Left lung (tissue), 10 donors: ENCODE results near the gene IGSF9. TPM values are rescaled to one million over a fixed set of nuclear protein-coding genes. Genes with fewer than 3 reads are reported as not detected.

Experiments
- ATAC-seq: fragments of 200-7000 bp; cut with Tn5 transposase; one replicate; pipeline ENCODE4 v1.9.1; 2020; ENCODE audit warnings: moderate library complexity
- DNase-seq, 4 donors: peaks; one replicate each; pipeline ENCODE4 v3.0.0-alpha.2; 2013 to 2020
- H3K27ac ChIP-seq, 2 donors: fragments of 200-600 bp; sonication (generic) in 1 of 2; one replicate each; pipeline versions ENCODE4 v1.5.0 to v1.8.0; 2020 to 2021
- H3K27me3 ChIP-seq, 2 donors: fragments of 200-600 bp; sonication (generic) in 1 of 2; one replicate each; pipeline versions ENCODE4 v1.5.0 to v1.8.0; 2020 to 2021
- H3K36me3 ChIP-seq, 2 donors: fragments of 200-600 bp; sonication (generic) in 1 of 2; one replicate each; pipeline versions ENCODE4 v1.5.0 to v1.8.0; 2020 to 2021
- H3K4me1 ChIP-seq, 2 donors: fragments of 200-600 bp; one replicate each; pipeline ENCODE4 v1.8.0; 2021
- H3K4me3 ChIP-seq, 2 donors: fragments of 200-600 bp; sonication (generic) in 1 of 2; one replicate each; pipeline versions ENCODE4 v1.5.0 to v1.8.0; 2020 to 2021; ENCODE audit warnings: mild to moderate bottlenecking in 1 of 2
- H3K9me3 ChIP-seq, 2 donors: fragments of 200-600 bp; sonication (generic) in 1 of 2; one replicate each; pipeline versions ENCODE4 v1.5.0 to v1.8.0; 2020 to 2021
- intact Hi-C, 2 donors: fragments of 100-400 bp; cut with DNase I; formaldehyde crosslinking; loops; one replicate each; pipeline versions ENCODE4 v1.11.2 to v1.14.2; 2022
- polyA plus RNA-seq, 6 donors: library from polyadenylated mRNA; unstranded; fragments of 120-200 nt; gene quantifications; one replicate each; pipeline ENCODE4 v1.2.1, GENCODE V29; 2013; ENCODE audit not compliant: insufficient read length in 6 of 6
- total RNA-seq, 2 donors: library from RNA; stranded (reverse); fragmentation: NEBNext Ultra II Directional; extraction: Animal tissue kit (Norgen Biotek cat#: 25700); gene quantifications; one replicate each; pipeline ENCODE4 v1.2.1, GENCODE V29; 2021
- TF ChIP-seq, protein P1 (sequence below), 2 donors: fragments of 200-600 bp; sonication (generic) in 1 of 2; IDR thresholded peaks; one replicate each; pipeline versions ENCODE4 v1.5.0 to v1.8.0; 2021; ENCODE audit warnings: antibody characterized with exemption in 2 of 2
- donor health status: DM: no; HTN: yes; CAD: no.
- donor health status: DM: no; HTN: no; CAD: no.

Gene IGSF9
- total and polyA plus RNA-seq, 8 donors, result 2.8 to 16.9 (median 13.6) TPM

DNA sequence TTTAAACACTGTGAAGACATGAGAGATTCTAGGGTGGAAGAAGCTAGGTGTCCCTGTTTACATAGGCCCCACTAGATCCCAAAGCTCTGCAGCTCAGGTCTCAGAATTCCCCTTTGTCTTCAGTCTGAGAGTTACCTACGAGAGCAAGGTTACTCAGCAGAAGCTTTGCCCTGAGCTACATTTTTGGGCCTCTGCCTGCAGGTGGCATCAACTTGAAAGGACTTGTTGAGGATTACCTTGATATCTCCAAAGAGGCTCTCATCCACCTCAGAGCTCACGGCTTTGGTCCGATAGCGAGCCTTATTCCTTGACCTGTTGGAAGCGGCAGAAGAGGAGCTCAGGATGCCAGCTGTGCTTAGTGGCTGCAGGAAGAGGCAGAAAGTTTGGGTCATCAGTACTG lies 52.5 kb downstream of the IGSF9 start:
- no peaks in the 10 kb centered on the region for H3K27me3 ChIP-seq
- no peak for DNase-seq
- intact Hi-C loops, result loop anchor here in 1 of 2 donors (5.0 kb wide), 1 partner anchor 96 kb away; no protein-coding TSS in a partner anchor
- H3K4me1 ChIP-seq, result peaks cover 24 to 50% of the 10 kb centered on the region in 2 donors
- H3K4me3 ChIP-seq, result no peak overlapping the region
- no peak for ATAC-seq
- TF ChIP-seq, protein P1, sequence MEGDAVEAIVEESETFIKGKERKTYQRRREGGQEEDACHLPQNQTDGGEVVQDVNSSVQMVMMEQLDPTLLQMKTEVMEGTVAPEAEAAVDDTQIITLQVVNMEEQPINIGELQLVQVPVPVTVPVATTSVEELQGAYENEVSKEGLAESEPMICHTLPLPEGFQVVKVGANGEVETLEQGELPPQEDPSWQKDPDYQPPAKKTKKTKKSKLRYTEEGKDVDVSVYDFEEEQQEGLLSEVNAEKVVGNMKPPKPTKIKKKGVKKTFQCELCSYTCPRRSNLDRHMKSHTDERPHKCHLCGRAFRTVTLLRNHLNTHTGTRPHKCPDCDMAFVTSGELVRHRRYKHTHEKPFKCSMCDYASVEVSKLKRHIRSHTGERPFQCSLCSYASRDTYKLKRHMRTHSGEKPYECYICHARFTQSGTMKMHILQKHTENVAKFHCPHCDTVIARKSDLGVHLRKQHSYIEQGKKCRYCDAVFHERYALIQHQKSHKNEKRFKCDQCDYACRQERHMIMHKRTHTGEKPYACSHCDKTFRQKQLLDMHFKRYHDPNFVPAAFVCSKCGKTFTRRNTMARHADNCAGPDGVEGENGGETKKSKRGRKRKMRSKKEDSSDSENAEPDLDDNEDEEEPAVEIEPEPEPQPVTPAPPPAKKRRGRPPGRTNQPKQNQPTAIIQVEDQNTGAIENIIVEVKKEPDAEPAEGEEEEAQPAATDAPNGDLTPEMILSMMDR (IDR thresholded peaks at IDR 0.05), result no peak
- no peaks in the 10 kb centered on the region for H3K9me3 ChIP-seq
- no peaks in the 10 kb centered on the region for H3K36me3 ChIP-seq
- no peak overlapping the region for H3K27ac ChIP-seq

DNA sequence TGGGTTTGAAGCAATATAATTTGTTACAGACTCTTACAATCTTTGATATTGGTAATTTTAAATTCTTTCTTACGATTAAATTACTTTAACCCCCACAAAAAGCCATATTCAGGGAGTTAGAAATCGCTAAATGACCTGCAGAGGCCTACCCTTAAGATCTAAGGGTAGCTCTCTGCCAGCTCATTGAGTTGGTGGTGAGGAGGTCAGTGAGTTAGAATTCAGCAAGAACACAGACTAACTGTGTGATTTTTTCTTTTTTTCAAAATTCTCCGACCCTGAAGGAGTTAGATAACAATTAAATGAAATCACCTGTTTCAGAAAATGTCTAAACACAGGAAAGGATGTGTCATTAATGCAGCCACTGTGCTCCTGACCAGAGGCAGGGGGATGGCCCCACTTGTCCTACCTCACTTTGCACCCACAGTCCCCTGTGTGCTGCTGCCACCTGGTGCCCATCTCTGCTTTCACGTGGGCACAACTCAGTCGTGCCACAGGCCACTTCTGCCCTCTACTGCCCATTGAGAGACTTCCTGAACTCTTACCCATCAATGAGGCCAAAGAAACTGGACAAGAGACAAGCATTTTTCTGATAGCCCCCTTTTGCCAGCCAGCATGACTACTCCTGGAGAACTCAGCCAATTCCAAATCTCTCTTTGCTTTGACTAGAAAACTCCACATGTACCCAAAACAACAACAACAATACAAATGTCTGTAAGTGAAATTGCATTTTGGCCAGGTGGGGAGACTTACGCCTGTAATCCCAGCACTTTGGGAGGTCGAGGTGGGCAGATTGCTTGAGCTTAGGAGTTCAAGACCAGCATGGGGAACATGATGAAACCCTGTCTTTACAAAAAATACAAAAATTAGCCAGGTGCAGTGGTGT lies 53.9 kb downstream of the IGSF9 start:
- intact Hi-C loops, result loop anchor here in 1 of 2 donors (5.0 kb wide), 1 partner anchor 94 kb away; no protein-coding TSS in a partner anchor
- H3K36me3 ChIP-seq, result no peaks in the 10 kb centered on the region
- no peak overlapping the region for H3K27ac ChIP-seq
- no peaks in the 10 kb centered on the region for H3K27me3 ChIP-seq
- ATAC-seq (peak; percentile 97), DNase-seq (peak; percentile 61 to 93 (median 86))
- no peaks in the 10 kb centered on the region for H3K9me3 ChIP-seq
- H3K4me3 ChIP-seq, result no peak overlapping the region
- TF ChIP-seq, protein P1 (IDR thresholded peaks at IDR 0.05), result peak; percentile 87 to 96
- H3K4me1 ChIP-seq, result peaks cover 20 to 43% of the 10 kb centered on the region in 2 donors

DNA sequence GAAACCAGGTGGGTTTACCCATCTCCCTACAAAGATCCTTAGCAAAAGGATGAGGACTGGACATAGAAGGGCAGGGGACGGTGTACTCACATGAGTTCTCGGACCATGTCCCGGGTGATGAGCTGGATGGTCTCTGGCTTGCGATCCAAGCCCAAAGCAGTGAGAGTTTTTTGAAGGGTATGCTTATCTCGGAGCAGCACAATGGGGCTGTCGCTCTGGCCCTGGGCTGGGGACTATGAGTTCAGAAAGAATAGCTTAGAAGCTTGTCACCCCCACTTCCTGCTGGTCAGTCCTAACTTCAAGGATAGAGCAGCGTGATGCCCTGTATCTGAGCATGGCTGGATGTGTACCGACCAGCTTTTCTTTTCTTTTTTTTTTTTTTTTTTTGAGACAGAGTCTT lies 55.0 kb downstream of the IGSF9 start:
- TF ChIP-seq, protein P1 (IDR thresholded peaks at IDR 0.05), result no peak
- DNase-seq (no peak), ATAC-seq (no peak)
- peaks cover 12 to 31% of the 10 kb centered on the region in 2 donors for H3K4me1 ChIP-seq
- no peaks in the 10 kb centered on the region for H3K36me3 ChIP-seq
- H3K27me3 ChIP-seq, result no peaks in the 10 kb centered on the region
- intact Hi-C loops, result loop anchor here in 1 of 2 donors (5.0 kb wide), 1 partner anchor 93 kb away; no protein-coding TSS in a partner anchor
- no peak overlapping the region for H3K4me3 ChIP-seq
- peak overlapping the region; percentile 76 to 82 for H3K27ac ChIP-seq
- H3K9me3 ChIP-seq, result no peaks in the 10 kb centered on the region

DNA sequence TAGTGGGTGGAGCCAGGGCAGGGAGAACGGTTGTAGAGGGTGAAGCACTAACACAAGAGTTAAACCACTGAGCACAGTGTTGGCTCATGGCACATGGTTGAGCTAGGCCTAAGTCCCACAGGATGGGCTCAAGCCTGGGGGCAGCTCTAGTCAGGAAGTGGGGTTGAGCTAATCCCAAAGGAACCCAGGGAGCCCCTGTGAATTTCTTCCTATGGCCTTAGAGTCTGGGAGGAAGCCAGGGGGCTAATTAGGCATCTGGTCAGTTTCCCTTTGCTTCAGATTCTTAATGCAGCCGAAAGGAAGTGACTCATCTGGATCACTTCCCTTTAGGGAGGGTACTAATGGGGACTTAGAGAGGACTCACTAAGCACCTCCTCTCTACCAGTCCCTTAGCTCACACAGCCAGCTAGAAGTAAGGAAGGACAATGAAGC lies 55.6 kb downstream of the IGSF9 start:
- intact Hi-C loops, result loop anchor here in 1 of 2 donors (5.0 kb wide), 1 partner anchor 93 kb away; no protein-coding TSS in a partner anchor
- H3K27ac ChIP-seq, result peak overlapping the region; percentile 76 to 82
- H3K27me3 ChIP-seq, result no peaks in the 10 kb centered on the region
- TF ChIP-seq, protein P1 (IDR thresholded peaks at IDR 0.05), result no peak
- H3K4me3 ChIP-seq, result no peak overlapping the region
- H3K36me3 ChIP-seq, result no peaks in the 10 kb centered on the region
- DNase-seq (peak in 2 of 4 donors; percentile 36 to 59), ATAC-seq (peak; percentile 82)
- peaks cover 12 to 31% of the 10 kb centered on the region in 2 donors for H3K4me1 ChIP-seq
- no peaks in the 10 kb centered on the region for H3K9me3 ChIP-seq

DNA sequence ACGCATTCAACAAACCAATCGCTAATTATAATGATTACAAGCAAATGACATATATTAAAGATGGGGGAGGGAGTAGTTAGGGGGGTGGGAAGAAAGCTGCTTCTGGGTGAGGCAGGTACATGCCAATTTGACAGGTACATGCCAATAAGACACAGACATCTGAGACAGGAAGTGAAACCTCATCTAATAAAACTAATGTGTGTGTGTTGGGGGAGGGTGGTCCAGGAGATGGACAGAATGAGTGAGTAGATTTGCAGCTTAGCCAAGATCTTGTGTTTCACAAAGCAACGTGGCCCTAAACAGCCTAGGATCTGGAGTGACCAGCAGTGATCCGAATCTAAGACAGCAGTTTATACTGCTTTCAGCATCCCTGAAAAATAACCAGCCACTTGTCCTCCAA lies 56.2 kb downstream of the IGSF9 start:
- DNase-seq (no peak), ATAC-seq (no peak)
- Histone ChIP-seq H3K27ac (peak overlapping the region in 1 of 2 donors; percentile 82), H3K9me3 (no peaks in the 10 kb centered on the region), H3K36me3 (no peaks in the 10 kb centered on the region), H3K27me3 (no peaks in the 10 kb centered on the region), H3K4me3 (no peak overlapping the region), H3K4me1 (peaks cover 12 to 31% of the 10 kb centered on the region in 2 donors)
- TF ChIP-seq, protein P1 (IDR thresholded peaks at IDR 0.05), result no peak
- intact Hi-C loops, result no loop called here
